GM12878 (cell line): ENCODE measurements around the gene DNAJC6.

Source experiments
- CTCF ChIP-seq, 3 experiments: IDR thresholded peaks in 2 of 3; conservative IDR thresholded peaks in 1 of 3; 2 replicates each; pipeline ENCODE4 v1.5.1; 2011; ENCODE audit warnings: low read depth in 3 of 3, low read length in 3 of 3, mild to moderate bottlenecking in 3 of 3, control low read depth in 2 of 3, moderate library complexity in 2 of 3, inconsistent platforms in 1 of 3, mixed read lengths in 1 of 3; ENCODE audit not compliant: control insufficient read depth in 2 of 3, insufficient read depth in 1 of 3; ENCODE audit errors: extremely low read depth in 1 of 3
- FOXK2 ChIP-seq: fragments of 450-650 bp; IDR thresholded peaks from 2 replicates; pipeline ENCODE4 v1.6.1; 2017; ENCODE audit warnings: mild to moderate bottlenecking, moderate library complexity
- JUND ChIP-seq: IDR thresholded peaks from 2 replicates; pipeline ENCODE4 v1.6.1; 2012; ENCODE audit warnings: low read depth, mild to moderate bottlenecking, low read length, improper control_type of control experiment, moderate library complexity
- KDM1A ChIP-seq: fragments of 200-600 bp; sonication (generic); IDR thresholded peaks from 2 replicates; pipeline ENCODE4 v1.6.1; 2016; ENCODE audit warnings: borderline replicate concordance
- MYC ChIP-seq: IDR thresholded peaks from 2 replicates; pipeline ENCODE4 v1.6.1; 2011; ENCODE audit warnings: mild to moderate bottlenecking, low read length, moderate library complexity, inconsistent platforms; ENCODE audit not compliant: insufficient read depth, insufficient replicate concordance, insufficient read length, severe bottlenecking
- NFYB ChIP-seq: IDR thresholded peaks from 2 replicates; pipeline ENCODE4 v1.6.1; 2011; ENCODE audit warnings: low read depth, mild to moderate bottlenecking, low read length, improper control_type of control experiment, moderate library complexity; ENCODE audit not compliant: insufficient read depth
- NR2F1 ChIP-seq: fragments of 450-650 bp; conservative IDR thresholded peaks from 2 replicates; pipeline ENCODE4 v1.6.1; 2017; ENCODE audit warnings: mild to moderate bottlenecking
- TAF1 ChIP-seq: IDR thresholded peaks from 2 replicates; pipeline ENCODE4 v1.6.1; 2011; ENCODE audit warnings: mild to moderate bottlenecking, low read depth, low read length, borderline replicate concordance

- TF ChIP-seq JUND (no peak), TAF1 (no peak), CTCF (IDR thresholded peaks at IDR 0.05 in 2 of 3, conservative IDR thresholded peaks at IDR 0.05 in 1 of 3; ENCODE audit: control insufficient read depth in 2 of 3, extremely low read depth in 1 of 3, insufficient read depth in 1 of 3, low read depth in 3 of 3, low read length in 3 of 3) (no peak), MYC (no peak), NR2F1 (no peak), FOXK2 (no peak), KDM1A (no peak), NFYB (no peak)
Observed at GRCh38 chr1:65449214-65449823, 140.0 kb downstream of the DNAJC6 start.
